ENCODE measurements around the gene CDH15.

Gene CDH15

DNA sequence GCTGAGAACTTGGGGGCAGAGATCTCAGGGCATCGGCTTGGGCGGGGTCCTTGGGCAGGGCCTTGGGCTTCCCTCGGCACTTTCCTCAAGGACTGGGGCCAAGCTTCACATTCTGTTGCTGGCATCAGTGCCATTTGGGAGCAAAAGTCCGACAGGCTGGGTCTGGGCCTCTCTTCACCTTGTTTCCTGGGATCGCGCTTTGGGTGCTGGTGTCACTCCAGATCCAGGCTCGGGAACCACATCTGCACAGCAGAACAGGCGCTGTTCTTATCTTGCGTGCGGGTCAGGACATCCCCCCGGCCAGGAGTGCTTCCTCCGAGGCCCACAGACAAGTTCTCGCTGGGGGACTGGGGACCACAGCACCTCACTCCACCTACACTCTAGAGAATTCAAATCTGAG, 31.1 kb upstream of the CDH15 start:
- DNase-seq (ENCODE audit: low read depth in 3 of 3) = no peak

DNA sequence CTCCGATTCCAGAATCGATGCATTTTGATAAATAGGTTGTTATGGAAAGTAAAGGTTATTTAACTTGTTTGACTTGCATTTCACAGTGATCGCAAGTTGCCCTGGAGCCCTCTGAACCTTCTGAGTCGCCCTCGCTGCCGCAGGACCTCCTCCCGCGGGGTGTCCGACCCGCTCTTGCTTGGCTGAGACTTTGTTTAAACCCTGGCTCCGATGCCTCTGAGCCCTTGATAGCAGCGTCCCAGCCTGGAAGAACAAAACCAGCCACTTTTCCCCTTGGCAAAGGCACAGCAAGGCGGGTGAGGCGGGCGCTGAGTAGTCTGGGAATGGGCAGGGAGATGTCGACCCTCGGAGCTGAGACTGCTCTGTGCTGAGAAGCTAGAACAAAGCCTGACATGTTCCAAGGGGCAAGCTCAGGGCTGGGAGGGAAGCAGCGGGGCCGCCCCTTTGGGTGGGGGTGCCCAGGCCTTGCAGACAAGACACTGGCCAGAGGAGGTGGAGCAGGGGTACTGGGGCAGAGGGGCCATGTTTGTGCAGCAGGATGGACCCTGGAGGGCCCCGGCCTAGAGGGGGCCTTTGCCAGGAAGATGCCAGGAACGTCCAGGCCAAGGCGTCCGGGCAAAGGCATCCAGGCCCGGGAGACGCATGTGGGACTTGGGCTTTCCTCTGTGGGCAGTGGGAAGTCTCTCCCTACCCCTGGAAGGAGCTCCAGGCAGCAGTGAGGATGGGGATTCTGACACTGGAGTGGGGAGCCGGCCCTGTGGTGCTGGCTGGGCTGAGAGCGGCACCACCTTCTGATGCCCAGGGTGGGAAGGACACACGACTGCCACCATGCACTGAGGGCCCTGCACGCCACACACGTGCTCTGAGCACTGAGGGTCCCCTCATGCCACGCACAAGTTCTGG, 30.3 kb upstream of the CDH15 start:
- no peak for DNase-seq (ENCODE audit: low read depth in 3 of 3)

DNA sequence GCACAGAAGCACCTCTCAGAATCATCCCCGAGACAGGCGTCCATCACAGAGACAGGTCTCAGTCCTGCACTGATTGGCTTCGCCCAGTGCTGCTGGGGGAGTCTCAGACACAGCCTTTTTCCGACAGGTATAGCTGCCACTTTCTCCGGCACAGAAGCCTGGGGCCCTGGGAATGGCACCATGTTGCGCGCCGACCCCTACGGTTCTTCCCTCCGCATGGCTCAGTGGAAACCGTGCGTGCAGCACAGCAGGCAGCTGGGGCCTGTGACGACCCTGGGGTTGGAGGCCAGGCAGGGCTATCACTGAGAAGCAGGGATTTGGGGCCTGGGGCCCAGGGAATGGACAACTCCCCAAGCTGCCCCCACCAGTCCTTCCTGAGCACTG, 29.7 kb upstream of the CDH15 start:
- DNase-seq (ENCODE audit: low read depth in 3 of 3) = no peak

GRCh38 chr16:89142474-89143195, 28.9 kb upstream of the CDH15 start:
- DNase-seq (ENCODE audit: low read depth in 3 of 3) = no peak

DNA sequence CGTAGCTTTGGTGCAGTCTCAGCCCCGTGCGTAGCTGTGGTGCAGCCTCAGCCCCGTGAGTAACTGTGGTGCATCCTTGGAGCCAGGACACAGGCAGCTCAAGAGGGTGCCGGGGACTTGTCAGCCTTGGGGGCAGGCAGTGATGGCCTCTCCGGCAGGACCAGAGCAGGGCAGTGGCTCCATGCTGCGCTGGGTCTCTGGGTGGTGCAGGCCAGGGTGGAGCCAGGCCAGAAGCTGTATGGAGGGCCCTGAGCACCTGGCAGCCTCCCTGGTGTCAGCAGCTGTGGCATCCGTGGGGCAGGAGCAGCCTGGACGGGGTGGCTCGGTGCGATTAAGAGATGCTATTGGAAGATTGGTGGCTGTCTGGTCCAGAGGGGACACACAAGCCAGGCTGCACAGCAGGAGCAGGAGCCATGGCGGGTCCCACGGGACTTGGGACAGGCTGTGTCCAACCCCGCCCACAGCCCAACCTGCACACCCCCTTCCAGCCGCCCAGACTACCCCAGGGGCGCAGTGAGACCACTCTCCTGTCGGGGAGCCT, 28.3 kb upstream of the CDH15 start:
- DNase-seq (ENCODE audit: low read depth in 3 of 3) = no peak

DNA sequence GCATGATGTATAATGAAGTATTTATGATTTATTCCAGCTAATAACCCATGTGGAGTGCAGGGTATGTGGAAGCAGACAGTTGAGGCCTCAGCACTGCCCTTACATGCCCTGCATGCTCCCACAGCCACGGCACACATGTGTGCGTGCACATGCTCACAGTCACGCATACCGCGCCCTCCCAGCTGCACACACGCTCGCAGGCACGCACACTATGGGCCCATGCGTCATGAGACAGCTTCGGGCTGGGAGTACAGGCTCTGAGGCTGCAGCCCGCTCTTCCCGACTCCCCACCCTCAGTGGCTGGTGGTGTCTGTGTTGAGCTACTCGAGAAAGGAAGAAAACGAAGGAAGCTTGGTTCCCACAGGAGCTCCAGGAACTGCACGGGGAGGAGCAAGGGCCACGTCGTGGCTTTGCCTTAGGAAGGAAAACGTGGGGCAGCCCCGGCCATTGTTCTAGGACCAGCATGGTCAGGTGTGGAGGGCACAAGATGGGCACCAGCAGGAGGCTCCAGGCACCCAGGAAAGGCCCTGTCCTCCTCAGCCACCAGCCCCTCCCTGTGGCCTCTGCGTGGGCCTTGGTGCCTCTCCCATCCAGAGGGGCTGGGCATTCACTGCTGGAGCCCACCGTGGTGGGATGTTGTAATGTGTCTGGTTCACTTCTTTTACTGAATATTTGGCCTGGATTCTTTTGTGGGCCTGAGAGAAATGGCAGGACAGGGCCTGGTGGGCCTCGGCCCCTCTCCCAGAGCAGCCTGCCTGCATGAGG, 27.5 kb upstream of the CDH15 start:
- DNase-seq (ENCODE audit: low read depth in 3 of 3) = no peak

GRCh38 chr16:89144681-89145080, 26.9 kb upstream of the CDH15 start:
- DNase-seq (ENCODE audit: low read depth in 3 of 3) = no peak

DNA sequence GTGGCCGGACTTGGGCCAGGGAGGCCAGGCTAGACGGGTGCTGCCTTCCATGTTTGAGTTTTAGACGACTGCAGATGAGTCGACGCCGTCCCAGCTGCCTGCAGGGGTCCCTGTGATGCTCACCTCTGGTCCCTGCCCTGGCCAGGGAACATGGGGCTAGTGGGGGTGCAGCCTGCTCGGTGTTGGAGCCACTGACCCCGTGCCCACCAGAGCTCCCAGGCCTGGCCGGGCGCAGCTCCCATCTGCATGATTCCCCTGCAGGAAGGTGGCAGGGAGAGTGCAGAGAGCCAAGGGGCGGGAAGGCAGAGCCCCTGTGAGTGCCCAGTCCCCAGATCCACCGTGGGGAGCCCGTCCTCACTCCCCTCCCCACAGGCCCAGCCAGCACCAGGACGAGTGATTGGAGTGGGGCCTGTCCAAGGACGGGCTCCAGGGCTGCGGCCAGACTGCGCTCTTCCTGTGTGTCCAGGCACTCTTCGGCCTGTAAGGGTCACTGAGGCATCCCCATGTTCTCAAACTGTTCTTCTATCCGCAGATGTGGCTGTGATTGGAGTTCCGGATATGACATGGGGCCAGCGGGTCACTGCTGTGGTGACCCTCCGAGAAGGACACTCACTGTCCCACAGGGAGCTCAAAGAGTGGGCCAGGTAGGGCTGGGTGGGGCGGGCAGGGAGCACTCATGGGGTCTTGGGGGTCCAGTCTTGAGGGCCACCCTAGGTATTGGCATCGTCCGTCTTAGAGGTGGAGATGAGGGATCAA, 26.0 kb upstream of the CDH15 start:
- DNase-seq (ENCODE audit: low read depth in 3 of 3) = no peak

DNA sequence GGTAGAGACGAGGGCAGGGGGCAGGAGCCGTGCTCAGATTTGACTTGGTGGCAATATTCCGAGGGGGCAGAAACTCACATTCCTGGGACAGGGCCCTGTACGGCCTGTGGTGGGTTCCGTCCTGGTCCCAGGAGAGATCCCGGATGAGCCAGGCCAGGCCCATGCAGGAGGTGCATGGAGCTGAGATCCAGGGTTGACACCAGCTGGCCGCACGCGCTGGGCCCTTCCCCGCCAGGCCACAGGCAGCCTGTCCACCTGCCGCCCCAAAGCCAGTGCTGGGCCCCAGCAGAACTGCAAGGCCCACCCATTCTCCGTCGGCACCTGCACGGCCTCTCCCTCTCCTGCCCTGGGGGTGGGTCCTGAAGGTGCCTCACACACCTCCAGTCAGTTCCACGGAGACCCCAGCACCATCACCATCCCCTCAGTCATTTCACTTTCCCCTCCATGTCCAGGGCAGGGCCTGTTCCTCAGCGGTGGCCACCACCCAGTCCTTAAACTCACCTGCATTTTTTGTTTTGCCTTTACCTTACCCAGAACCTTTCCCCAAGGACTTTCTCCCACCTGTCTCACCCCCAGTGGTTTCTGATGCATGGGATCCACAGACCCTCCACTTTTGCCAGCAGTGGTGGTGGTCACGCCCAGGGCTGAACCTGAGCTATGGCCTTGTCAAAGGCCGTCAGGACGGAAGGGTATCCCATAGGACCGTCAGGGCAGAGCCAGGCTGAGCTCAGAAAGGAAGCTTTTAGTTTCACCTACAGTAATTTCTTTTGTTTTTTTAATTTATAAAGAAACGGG, 25.1 kb upstream of the CDH15 start:
- DNase-seq (ENCODE audit: low read depth in 3 of 3) = no peak

DNA sequence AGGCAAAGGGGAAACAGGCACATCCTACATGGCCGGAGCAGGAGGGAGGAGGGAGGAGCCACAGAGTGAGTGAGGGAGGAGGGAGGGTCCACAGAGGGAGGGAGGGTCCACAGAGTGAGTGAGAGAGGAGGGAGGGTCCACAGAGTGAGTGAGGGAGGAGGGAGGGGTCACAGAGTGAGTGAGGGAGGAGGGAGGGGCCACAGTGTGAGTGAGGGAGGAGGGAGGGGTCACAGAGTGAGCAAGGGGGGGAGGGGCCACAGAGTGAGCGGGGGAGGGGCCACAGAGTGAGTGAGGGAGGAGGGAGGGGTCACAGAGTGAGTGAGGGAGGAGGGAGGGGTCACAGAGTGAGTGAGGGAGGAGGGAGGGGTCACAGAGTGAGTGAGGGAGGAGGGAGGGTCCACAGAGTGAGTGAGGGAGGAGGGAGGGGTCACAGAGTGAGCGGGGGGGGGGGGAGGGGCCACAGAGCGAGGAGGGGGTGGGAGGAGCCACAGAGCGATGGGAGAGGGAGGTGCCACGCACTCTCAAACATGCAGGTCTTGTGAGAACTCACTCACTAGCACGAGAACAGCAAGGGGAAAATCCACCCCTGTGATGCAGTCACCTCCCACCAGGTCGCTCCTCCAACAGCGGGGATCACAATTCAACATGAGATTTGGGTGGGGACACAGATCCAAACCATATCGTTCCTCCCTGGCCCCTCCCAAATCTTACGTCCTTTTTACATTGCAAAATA, 24.3 kb upstream of the CDH15 start:
- no peak for DNase-seq (ENCODE audit: low read depth in 3 of 3)

DNA sequence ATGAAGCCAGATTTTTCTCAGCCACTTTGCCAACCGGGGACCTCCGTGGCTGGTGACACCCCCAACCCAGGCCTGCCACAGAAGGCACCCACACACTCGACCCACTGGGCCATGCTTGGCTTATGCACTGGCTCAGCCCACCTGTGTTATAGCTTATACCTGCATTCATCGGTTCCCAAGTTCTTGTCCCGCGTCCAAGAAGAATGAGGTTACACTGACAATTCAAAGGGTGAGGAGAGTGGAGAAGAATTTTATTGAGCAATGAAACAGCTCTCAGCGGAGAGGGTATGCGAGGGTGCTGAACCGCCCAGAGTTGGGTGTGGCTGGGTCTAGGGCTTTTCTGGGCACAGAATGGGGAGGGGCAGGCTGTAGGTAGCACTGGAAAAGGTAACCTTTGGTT, 22.2 kb upstream of the CDH15 start:
- no peak for DNase-seq (ENCODE audit: low read depth in 3 of 3)

GRCh38 chr16:89150090-89150835, 21.3 kb upstream of the CDH15 start:
- no peak for DNase-seq (ENCODE audit: low read depth in 3 of 3)

GRCh38 chr16:89150981-89151380, 20.6 kb upstream of the CDH15 start:
- DNase-seq (ENCODE audit: low read depth in 3 of 3) = no peak

DNA sequence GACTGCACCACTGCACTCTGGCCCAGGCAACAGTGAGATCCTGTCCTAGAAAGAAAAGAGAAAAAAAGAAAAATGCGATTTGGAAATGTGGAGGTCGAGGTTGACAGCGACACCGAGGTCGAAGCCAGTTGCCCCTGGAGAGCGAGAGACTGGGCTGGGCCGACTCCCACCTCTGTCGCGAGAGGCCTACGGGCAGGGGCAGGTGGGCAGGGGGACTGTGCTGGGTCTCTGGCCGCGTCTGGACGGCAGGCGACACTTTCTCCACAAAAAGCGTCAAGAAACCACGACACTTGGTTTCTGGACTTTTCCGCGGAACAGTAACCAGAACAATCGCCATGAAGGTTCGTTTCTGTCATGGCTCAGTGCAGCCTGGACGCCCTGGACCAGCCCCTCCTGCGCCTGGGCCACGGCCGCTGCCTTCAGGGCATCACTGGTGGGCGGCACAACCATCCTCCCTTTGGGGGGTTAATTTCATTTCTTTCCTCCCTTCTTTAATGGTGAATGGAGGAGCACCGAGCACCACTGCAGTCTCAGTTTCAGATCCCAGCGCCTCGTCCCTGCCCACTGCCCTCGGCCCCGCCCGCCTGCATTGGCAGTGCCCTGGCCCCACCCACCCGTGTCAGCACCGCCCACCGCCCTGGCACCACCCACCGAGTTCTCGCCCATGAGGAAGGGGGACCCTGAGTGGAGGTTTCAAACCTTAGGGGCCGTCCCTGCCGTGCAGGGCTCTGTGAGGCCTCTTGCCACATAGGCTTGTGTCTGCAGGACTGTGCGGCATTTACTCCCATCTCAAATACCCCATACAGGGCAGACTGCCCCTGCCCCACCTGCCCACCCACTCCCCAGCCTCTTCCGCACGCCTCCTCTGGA, 18.5 kb upstream of the CDH15 start:
- DNase-seq (ENCODE audit: low read depth in 3 of 3) = no peak

DNA sequence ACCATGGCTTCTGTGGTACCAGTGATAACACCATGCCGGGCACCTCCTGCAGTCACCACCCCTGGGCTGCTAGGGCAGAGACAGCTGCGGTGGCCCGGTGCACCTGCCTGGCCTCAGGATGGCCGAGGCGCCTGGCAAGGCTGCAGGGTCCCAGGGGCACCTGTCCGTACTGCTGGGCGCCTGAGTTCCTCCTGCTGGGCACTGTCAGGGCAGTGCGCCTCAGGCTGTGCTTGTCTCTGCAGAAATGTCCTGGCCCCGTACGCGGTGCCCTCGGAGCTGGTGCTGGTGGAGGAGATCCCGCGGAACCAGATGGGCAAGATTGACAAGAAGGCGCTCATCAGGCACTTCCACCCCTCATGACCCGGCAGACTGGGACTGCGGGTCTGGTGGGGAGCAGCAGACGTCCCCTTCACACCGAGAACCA, 17.7 kb upstream of the CDH15 start:
- DNase-seq (ENCODE audit: low read depth in 3 of 3) = no peak

DNA sequence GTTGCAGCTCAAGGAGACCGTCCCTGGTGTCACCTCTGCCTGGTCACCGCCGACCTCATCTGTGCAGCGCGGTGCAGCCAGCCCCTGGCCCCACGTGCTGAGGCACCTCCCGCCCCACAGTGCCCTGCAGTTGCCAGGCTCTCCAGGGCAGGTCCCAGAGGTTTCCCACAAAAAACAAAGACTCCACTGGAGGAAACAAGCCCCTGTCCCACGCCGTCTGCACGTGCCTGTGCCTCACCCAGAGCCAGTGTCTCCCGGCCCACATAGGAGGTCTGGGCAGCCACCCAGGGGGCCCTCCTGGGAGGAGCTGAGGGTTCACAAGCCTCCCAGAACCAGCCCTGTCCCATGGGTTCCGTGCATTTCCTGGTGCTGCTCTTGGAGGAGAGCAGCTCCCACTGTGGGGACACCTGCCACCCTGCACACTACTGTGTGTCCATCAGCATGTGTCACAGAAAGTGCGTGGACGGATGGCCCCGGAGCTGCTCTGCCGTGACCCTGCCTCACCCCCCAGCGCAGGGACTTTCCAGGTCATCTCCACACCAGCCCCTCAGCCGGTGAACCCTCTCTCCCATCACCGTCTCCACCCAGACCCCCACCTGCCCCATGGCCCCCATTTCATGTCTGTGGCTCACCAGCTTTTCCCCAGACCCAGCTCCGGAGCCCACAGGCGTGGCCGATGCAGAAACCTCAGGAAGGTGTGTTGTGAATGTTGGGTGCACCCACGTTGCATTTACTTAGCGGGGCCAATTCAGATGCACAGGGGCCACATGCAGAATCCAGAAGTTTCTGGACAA, 17.0 kb upstream of the CDH15 start:
- DNase-seq (ENCODE audit: low read depth in 3 of 3) = no peak

GRCh38 chr16:89155184-89155679, 16.3 kb upstream of the CDH15 start:
- no peak for DNase-seq (ENCODE audit: low read depth in 3 of 3)

Measured in stimulated activated CD4-positive, alpha-beta T cell treated with anti-CD3 and anti-CD28 coated beads, TNF-alpha, amount 100 ng/mL, for 4 hours (primary cell).